ENCODE data around the gene PIK3CB. TPM values are rescaled to one million over a fixed set of nuclear protein-coding genes. Genes with fewer than 3 reads are reported as not detected.
"Not testable (repeated sequence)": the region's sequence is repeated elsewhere in the genome, so short reads cannot be mapped to it uniquely, and the experiment has no call there.

Gene PIK3CB
- total RNA-seq, 4 donors from 2014 or later = 24.9 to 94.7 (median 36.8) TPM

DNA sequence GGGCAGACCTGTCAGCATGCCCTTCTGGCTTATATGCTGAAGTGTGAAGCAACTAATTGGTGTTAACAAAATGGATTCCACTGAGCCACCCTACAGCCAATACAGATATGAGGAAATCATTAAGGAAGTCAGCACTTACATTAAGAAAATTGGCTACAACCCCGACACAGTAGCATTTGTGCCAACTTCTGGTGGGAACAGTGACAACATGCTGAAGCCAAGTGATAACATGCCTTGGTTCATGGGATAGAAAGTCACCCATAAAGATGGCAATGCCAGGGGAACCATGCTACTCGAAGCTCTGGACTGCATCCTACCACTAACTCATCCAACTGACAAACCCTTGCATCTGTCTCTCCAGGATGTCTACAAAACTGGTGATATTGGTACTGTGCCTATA, 9.4 kb downstream of the PIK3CB start:
- TF ChIP-seq POLR2A (IDR thresholded peaks at IDR 0.05) = no peak
- TF ChIP-seq, protein P1, sequence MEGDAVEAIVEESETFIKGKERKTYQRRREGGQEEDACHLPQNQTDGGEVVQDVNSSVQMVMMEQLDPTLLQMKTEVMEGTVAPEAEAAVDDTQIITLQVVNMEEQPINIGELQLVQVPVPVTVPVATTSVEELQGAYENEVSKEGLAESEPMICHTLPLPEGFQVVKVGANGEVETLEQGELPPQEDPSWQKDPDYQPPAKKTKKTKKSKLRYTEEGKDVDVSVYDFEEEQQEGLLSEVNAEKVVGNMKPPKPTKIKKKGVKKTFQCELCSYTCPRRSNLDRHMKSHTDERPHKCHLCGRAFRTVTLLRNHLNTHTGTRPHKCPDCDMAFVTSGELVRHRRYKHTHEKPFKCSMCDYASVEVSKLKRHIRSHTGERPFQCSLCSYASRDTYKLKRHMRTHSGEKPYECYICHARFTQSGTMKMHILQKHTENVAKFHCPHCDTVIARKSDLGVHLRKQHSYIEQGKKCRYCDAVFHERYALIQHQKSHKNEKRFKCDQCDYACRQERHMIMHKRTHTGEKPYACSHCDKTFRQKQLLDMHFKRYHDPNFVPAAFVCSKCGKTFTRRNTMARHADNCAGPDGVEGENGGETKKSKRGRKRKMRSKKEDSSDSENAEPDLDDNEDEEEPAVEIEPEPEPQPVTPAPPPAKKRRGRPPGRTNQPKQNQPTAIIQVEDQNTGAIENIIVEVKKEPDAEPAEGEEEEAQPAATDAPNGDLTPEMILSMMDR (IDR thresholded peaks at IDR 0.05 in 4 of 5, conservative IDR thresholded peaks at IDR 0.05 in 1 of 5) = no peak
- no peak overlapping the region for H3K4me3 ChIP-seq
- no peak overlapping the region for H3K27ac ChIP-seq
- DNase-seq (no peak), ATAC-seq (no peak)
- intact Hi-C loops (cut with DNase I; ENCODE audit: low total_unique reads) = no loop called here
- H3K9me3 ChIP-seq = no peaks in the 10 kb centered on the region
- no peaks in the 10 kb centered on the region for H3K27me3 ChIP-seq
- no peaks in the 10 kb centered on the region for H3K36me3 ChIP-seq
- in situ Hi-C loops (cut with MboI; ENCODE audit: low sequenced_read_pairs in 4 of 4) = no loop called here
- H3K4me1 ChIP-seq = peaks cover 8 to 11% of the 10 kb centered on the region in 2 donors

- H3K9me3 ChIP-seq = no peaks in the 10 kb centered on the region
- intact Hi-C loops (cut with DNase I; ENCODE audit: low total_unique reads) = no loop called here
- ATAC-seq (no peak), DNase-seq (no peak)
- H3K4me3 ChIP-seq = no peak overlapping the region
- TF ChIP-seq POLR2A (IDR thresholded peaks at IDR 0.05) = no peak
- TF ChIP-seq, protein P1 (IDR thresholded peaks at IDR 0.05 in 4 of 5, conservative IDR thresholded peaks at IDR 0.05 in 1 of 5) = no peak
- in situ Hi-C loops (cut with MboI; ENCODE audit: low sequenced_read_pairs in 4 of 4) = no loop called here
- H3K27ac ChIP-seq = peak overlapping the region in 2 of 4 donors; percentile 0 to 36
- H3K4me1 ChIP-seq = peaks cover 8 to 11% of the 10 kb centered on the region in 2 donors
- H3K36me3 ChIP-seq = no peaks in the 10 kb centered on the region
- H3K27me3 ChIP-seq = no peaks in the 10 kb centered on the region
These were observed 10.6 kb downstream of the PIK3CB start for GRCh38 chr3:138824114-138824506.

DNA sequence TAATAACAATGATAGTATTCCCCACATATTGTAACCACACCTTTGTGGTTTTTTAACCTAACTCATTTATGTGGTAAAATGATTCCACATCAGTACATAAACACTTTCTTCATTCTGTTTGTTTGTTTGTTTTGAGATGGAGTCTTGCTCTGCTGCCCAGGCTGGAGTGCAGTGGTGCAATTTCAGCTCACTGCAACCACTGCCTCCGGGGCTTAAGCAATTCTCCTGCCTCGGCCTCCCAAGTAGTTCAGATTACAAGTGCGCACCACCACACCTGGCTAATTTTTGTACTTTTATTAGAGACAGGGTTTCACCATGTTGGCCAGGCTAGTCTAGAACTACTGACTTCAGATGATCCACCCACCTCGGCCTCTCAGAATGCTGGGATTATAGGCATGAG, 14.3 kb downstream of the PIK3CB start:
- H3K9me3 ChIP-seq; H3K27ac ChIP-seq; H3K27me3 ChIP-seq; H3K36me3 ChIP-seq; H3K4me3 ChIP-seq; ATAC-seq; intact Hi-C loops (cut with DNase I; ENCODE audit: low total_unique reads); DNase-seq; in situ Hi-C loops (cut with MboI; ENCODE audit: low sequenced_read_pairs in 4 of 4): not testable (repeated sequence)
- peaks cover 13 to 19% of the 10 kb centered on the region in 2 donors for H3K4me1 ChIP-seq

DNA sequence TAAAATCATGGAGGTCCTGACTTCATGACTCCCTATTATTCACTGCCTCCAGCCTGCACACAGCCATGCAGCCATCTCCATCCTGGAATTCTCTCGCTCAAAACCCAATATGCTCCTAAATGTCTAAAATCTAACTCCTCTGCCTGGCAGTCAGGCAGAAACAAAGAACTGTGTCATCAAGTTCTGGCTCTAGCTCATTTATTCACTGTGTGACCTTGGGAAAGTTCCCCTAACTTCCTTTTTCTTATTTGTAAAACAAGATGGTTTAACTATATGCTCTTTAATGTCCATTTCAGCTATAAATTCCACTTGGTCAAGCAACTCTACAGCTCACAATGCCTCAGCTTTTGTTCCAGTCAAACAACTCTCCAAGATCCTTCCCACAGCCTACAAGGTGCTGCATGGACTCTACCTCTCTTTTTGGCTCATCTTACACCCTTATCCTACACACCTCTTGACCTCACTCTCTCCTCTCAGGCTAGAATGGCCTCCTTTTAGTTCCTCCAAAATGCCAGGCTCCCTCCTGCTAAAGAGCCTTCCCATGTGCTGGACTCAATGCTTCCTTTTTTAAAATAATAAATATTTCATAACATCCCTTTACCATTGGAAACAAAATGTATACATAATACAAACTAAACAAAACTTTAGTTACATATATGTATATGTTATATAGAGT, 16.4 kb downstream of the PIK3CB start:
- ATAC-seq (no peak), DNase-seq (no peak)
- in situ Hi-C loops (cut with MboI; ENCODE audit: low sequenced_read_pairs in 4 of 4) = no loop called here
- H3K4me1 ChIP-seq = peaks cover 6 to 12% of the 10 kb centered on the region in 2 donors
- no peak overlapping the region for H3K4me3 ChIP-seq
- intact Hi-C loops (cut with DNase I; ENCODE audit: low total_unique reads) = no loop called here
- TF ChIP-seq POLR2A (IDR thresholded peaks at IDR 0.05) = no peak
- TF ChIP-seq, protein P1 (IDR thresholded peaks at IDR 0.05 in 4 of 5, conservative IDR thresholded peaks at IDR 0.05 in 1 of 5) = no peak
- H3K27me3 ChIP-seq = no peaks in the 10 kb centered on the region
- no peaks in the 10 kb centered on the region for H3K9me3 ChIP-seq
- H3K27ac ChIP-seq = no peak overlapping the region
- H3K36me3 ChIP-seq = no peaks in the 10 kb centered on the region

DNA sequence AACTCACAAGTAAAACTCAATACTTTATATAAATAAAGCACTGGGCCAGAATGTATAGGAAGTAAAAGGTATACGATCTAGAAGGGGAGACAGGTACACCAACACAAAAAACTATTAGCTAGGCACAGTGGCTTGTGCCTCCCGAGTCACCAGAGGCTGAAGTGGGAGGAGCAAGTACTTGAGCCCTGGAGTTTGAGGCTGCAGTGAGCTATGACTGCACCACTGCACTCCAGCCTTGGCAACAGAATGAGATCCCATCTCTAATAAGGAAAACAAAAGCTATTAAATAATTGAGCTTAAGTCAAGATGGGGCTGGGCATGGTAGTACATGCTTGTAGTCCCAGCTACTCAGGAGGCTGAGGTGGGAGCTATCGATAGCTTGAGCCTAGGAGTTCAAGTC, 17.0 kb downstream of the PIK3CB start:
- ATAC-seq (no peak), DNase-seq (no peak)
- intact Hi-C loops (cut with DNase I; ENCODE audit: low total_unique reads) (no loop called here), in situ Hi-C loops (cut with MboI; ENCODE audit: low sequenced_read_pairs in 4 of 4) (no loop called here)
- no peak overlapping the region for H3K27ac ChIP-seq
- H3K4me3 ChIP-seq = no peak overlapping the region
- H3K27me3 ChIP-seq = no peaks in the 10 kb centered on the region
- peaks cover 4 to 15% of the 10 kb centered on the region in 2 donors for H3K4me1 ChIP-seq
- H3K9me3 ChIP-seq = no peaks in the 10 kb centered on the region
- H3K36me3 ChIP-seq = no peaks in the 10 kb centered on the region
- TF ChIP-seq, protein P1 (IDR thresholded peaks at IDR 0.05 in 4 of 5, conservative IDR thresholded peaks at IDR 0.05 in 1 of 5) = no peak
- no peak for TF ChIP-seq POLR2A (IDR thresholded peaks at IDR 0.05)
